ENCODE measurements around the gene SMAD6.
"Not testable (repeated sequence)": the region's sequence is repeated elsewhere in the genome, so short reads cannot be mapped to it uniquely, and the experiment has no call there.

SMAD6 gene

DNA sequence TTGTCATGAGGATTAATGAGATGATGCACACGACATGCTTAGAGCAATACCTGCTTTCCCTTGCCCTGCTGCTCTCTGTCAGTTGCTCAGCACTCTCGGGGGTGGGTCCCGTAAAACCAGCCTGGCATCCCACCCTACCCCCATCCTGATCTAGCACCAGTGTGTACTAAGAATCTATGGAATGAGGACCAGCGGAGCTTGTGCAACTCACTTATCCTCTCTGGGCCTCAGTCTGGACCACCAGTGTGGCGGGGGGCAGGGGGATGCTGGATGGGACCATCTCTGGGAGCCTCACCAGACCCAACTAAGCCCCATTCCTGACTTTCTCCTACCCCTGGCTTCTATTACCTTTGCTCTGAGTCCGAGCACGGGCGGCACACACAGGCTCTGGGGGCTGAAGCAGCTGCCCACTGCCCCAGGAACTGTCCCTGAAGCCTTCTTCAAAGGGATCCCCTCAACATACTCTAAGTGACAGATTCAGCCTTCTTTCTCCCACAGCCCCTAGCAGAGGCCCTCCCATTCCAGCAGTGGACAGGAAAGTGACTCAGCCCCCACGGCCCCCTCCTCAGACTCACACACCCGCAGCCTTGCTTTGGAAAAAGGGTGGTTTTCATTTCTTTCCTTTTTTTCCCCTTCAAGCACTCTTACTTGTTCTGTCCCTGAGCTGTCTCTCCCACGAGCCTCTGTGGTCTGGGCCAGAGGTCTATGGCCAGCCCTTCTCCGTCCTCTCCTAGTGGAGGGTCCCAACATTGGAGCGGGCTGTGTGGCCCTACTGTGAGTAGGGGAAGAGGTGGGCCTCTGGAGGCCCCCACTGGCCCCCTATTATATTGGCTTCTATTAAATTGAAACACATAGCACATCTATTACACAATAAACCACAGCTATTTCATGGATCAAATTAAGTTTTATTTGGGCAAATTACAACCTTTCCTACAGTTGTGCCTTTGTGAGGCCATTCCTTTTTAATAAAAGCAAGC lies 100.3 kb downstream of the SMAD6 start:
- DNase-seq = no peak

DNA sequence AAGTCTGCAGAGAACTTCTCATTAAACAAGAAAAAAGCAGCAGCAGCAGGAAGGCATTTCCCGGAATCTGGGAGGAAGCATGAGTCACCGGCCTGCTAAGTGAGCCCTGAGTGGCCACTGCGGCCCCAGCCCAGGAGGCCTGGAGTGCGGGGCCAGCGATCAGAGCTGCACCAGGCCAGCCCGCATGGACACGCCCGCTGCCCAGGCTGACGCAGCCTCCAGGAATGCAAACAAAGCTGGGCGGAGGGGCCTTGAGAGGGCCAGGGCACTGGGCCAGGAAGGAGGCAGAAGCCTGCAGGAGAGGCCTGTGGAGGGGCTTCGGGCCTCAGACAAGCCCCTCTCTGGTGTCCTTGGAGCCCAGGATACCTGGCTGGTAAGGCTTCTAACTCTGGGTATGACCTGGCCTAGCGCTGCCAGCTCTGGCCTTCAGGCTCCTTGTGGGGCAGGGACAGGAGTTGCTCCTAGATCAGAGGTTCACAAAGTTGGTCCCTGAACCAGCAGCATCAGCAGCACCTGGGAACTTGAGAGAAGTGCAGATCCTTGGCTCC lies 101.2 kb downstream of the SMAD6 start:
- DNase-seq = no peak

GRCh38 chr15:66803749-66804148 lies 101.7 kb downstream of the SMAD6 start:
- DNase-seq = no peak

DNA sequence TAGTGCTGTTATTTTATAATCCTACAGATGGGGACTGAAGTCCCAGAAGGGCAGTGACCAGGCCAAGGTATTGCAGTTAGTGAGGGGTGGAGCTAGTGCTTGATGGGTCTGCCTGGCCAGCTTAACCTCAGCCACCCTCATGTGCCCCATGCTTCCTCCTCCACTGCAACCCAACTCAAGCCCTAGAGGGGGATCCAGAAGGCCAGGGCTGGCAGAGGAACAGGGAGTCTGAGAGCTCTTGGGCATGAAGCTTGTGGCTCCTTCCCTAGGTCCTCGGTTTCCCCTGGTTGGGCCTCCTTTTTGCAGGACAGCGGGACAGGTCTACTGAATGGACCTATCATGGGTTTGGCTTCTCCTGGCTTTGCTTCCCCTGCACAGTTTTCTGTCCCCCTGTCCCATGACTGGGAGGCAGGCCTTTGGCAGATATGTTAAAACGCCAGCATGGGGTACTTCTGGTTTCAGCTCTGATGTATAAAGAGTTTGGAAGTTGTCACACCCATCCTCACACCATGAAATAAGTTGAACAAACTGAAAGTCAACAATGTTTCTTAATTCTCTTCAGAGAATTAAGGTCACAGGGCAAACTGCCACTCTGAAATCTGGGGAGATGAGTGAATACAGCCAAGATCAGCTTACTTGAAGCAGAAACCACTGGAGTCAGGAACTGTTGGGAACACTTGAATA lies 103.3 kb downstream of the SMAD6 start:
- no peak for DNase-seq

DNA sequence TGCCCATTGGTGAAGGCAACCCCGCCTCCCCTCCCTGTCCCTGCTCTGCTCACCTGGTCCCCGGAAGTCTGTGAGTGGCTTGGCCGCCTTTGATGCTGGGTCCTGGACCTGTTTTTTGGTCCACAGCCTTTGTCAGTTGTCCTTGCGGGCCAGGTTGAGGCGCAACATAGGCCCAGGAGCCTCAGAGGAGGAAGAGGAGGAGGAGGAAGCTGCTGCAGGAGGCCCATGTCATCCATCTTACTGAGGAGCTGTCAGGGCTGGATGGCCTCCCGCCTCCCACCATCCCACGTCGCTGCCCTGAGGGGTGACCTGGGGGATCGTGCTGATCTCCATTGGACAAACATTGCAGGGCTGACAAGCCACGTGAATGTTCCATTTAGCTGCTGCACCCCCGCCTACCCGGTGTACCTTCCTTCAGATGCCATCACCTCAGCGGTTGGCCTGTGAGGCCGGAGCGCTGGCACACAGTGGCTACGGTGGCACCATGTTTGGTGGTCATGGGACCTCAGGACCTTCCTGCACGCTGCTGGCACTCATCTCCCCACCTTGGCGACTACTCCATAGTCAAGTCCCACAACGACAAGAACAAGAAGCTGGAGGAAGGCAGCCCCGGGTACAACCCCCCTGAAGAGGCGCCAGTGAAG lies 106.3 kb downstream of the SMAD6 start:
- no peak for DNase-seq

DNA sequence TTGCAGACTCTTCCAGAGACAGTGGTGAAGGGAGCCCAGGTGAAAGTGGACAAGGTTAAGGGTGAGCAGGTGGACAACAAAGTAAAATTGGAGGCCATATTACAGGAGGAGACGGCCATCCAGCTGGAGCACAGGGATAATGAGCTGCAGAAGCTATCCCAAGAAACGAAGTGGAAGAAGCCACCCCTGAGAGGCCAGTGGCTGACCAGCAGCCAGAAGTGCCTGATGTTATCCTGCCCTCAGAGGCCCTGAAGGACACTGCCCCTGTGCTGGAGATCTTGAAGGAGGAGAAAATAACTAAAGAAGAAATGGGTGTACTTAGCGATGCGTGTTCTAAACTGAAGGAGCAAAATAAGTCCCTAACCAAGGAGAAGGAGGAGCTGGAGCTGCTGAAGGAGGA lies 107.6 kb downstream of the SMAD6 start:
- DNase-seq = no peak

DNA sequence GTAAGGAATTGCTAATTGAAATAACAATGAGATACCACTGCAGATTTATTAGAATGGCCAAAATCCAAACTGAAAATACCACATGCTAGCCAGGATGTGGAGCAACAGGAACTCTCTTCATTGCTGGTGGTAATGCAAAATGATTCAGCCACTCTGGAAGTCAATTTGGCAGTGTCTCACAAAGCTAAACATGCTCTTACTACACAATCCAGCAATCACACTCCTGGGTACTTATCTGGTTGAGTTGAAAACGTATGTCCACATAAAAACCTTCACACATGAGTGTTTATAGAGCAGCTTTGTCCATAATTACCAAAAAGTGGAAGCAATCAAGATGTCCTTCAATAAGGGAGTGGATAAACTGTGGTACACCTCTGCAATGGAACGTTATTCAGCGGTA lies 113.3 kb downstream of the SMAD6 start:
- no peak for DNase-seq

- DNase-seq = no peak
Observed at GRCh38 chr15:66816201-66816600, 114.2 kb downstream of the SMAD6 start.

DNA sequence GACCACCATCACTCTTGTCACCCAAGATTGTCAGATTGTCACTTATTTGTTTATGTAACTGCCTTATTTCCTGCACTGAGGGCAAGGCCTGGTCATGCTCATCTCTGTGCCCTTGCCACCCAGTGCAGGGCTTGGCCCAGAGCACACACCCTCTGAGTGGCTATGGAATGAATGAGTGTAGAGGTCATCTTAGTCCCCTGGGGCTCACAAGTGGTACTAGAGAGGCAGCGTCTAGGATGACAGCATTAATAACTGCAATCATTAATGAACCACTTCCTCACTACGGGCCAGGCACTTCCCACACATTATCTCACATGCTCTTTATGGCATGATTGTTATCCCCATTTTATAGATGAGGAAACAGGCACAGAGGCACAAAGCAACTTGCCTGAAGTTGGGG lies 117.0 kb downstream of the SMAD6 start:
- no peak for DNase-seq

DNA sequence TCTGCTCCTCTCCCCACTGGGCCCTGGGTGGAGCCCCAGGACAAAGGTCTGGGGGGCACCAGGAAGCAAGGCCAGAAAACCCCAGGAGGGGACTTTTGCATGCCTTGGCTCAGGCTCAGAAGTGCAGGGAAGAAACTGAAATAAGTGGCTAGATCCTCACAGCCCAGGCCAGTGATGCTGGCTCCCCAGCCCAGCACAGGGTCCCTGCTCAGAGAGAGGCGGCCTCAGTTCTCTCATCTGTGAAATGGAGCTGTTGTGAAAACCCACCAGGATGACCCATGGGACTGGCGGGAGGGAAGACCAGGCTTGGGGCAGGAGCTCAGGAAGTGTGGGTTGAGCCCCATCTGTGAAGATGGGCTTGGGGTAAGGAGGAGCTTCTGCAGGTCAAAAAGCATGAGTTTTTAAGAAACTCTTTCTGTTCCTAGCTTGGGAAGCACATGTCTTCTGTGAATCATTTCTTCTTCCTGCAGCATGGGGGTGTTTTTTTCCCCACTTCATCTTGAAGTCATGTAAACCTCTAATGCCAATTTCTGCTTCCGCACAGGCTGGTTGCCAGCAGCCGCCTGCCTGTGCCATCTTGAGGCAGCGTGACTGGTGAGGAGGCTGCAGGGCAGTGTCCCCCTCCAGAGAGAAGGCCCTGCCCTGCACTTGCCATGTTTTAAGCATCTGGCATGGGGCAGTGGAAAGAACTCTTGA lies 118.6 kb downstream of the SMAD6 start:
- DNase-seq = no peak

- DNase-seq = no peak
Observed at GRCh38 chr15:66821307-66821706, 119.3 kb downstream of the SMAD6 start.

- DNase-seq = no peak
Observed at GRCh38 chr15:66822114-66822513, 120.1 kb downstream of the SMAD6 start.

DNA sequence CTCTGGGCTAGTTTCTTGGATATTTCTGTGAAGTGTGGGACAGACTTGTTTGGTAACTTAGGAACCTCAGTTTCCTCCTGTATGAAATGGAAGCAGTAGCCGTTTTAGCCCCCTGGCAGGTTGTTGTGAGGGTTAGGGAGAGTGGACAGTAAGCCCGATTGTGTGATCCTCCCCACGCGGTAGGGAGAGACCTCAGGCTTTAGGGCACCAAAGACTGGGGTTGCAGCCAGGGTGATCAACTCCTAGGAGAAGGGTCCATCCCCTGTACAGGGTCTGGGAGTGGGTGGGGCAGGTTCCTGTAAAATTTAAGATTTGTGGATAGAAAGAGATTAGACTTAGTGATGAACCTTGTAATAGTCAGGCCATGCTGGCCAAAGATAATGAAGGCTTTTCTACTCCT lies 120.5 kb downstream of the SMAD6 start:
- DNase-seq = no peak

GRCh38 chr15:66823601-66824000 lies 121.6 kb downstream of the SMAD6 start:
- DNase-seq = no peak

DNA sequence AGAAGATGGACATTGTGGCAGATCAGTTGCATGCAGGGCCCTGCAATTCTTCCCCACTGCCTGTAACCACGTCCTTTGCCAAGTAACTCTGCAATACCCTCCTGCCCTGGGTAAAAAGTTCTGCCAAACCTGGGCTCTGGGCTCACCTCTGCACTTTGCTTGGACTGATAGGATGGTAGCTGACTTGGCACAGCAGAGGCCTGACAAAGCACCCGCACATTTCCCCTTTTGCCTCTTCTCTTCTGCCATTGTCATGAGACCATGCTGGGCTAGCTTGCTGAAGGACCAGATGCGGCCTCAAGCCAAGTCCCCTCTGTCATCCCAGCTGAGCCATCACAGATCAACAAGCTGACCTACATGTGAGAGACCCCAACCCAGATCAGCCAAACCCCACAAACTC lies 122.4 kb downstream of the SMAD6 start:
- DNase-seq = no peak

GRCh38 chr15:66825139-66825538 lies 123.1 kb downstream of the SMAD6 start:
- no peak for DNase-seq

DNA sequence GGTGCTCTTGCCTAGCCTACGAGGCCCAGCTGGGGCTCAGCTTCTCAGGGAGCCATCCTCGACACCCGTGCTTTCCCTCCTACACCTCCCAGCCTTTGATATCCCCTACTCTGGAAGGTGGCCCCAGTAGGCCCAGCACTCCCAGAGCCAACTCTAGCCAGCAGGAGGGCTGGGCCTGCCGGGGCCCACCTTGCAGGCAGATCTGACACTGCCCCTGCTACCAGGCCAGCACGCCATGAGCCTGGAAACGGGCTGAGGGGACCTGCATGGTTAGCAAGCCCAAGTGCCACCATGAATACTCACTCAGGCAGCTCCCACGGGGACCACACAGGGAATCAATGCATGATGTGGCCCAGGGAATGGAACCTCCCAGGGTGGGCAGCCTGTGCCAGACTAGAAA lies 123.7 kb downstream of the SMAD6 start:
- DNase-seq = no peak

DNA sequence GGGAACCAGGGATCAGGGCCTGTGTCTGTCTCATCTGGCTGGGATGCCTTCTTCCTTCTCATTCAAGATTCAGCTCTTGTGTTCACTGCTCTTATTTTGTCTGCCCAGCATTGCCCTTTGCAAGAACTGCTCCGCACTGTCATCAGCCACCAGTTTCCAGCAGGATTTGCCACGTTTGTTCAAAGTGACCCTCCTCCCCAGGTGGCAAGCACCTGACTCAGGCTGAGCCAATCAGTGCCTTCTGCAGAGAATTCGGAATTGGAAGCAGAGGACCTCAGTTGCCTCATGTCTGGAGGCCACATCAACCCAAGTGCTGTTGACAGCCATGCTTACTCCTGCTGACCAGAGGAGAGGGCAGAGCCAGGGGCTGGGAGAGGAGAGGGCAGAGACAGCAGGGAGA lies 124.5 kb downstream of the SMAD6 start:
- no peak for DNase-seq

DNA sequence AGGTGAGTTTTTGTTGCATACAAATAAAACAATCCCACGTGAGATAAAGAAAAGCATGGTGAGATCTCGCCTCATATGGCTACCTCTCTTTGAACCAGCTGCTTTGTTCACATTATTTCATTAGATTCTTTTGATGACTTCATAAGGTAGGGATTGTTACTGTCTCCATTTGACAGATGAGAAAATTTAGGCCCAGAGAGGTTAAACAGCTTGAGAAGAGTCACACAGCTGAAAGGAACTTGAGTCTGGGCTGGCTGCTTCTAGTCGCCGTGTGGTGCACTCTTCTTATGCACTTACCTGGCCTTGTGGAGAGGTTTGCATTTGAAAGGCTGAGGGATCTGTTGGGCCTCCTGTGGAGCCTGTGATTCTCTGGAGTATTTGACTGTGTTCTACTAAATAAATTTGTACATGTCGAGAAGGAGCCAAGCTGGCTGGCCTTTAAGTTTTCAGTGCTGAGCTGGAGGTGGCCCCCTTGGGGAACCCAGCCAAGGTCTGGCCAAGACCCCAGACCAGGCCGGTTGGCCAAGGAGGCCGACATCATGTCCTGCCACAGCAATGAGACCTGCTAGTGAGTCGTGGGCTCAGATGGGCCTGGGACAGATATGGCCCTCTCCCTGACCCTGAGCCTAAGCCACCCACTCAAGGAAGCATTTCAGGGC lies 125.1 kb downstream of the SMAD6 start:
- DNase-seq = no peak

DNA sequence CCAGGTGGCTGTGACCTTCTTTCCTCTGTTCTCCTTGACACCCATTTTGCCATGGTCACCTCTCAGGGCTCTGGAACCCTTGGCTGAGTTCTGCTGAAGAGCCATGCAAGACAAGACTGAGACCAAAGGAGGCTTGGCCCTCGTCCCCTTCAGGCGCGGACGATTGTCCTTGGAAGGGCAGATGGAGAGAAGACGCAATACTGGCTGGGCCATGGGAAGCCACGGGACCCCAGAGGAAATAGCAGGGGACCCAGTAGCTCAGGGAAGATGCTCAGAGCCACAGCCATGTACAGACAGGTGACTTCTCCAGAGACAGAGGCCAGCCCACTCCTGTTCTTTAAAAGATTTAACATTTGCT lies 125.6 kb downstream of the SMAD6 start:
- no peak for DNase-seq

GRCh38 chr15:66828817-66829541 lies 126.9 kb downstream of the SMAD6 start:
- DNase-seq = not testable (repeated sequence)

Data from CD4-positive, alpha-beta T cell treated with Interleukin-4 for 4 hours (primary cell).